Right lobe of liver (tissue), 4 donors: ENCODE data around the gene PCCA.

Experiments
- CTCF ChIP-seq, 4 donors: fragments of 200-600 bp in 3 of 4; fragments of 450-650 bp in 1 of 4; IDR thresholded peaks; one replicate each; pipeline versions ENCODE4 v1.5.1 to v1.8.0; 2016 to 2022; ENCODE audit warnings: antibody characterized with exemption in 4 of 4, mild to moderate bottlenecking in 2 of 4
- POLR2A ChIP-seq: fragments of 450-650 bp; IDR thresholded peaks from one replicate; pipeline ENCODE4 v1.6.1; 2017; ENCODE audit warnings: antibody characterized with exemption, mild to moderate bottlenecking
- donor health status: DM: no; HTN: no; CAD: no.
- donor health status: DM: no; HTN: no; CAD: no.
- donor health status: DM: no; HTN: yes; CAD: no.

- TF ChIP-seq CTCF (IDR thresholded peaks at IDR 0.05) (no peak), POLR2A (no peak)
These were observed 388.1 kb downstream of the PCCA start for GRCh38 chr13:100476963-100477362.
